Activated T-cell treated with anti-CD3 and anti-CD28 coated beads for 24 hours (primary cell): ENCODE measurements around the gene CMC4.

ENCODE experiments used
- DNase-seq: peaks from one replicate; pipeline ENCODE4 v3.0.0-alpha.2; 2020; ENCODE audit warnings: low read depth

CMC4 gene

GRCh38 chrX:155070975-155071693, at the start of gene CMC4, which contains the start of the genes BRCC3 and MTCP1:
Gene CMC4 (minus strand): TSS chrX:155071136. CDS start chrX:155064023, 7,113 bp downstream.
Gene BRCC3 (plus strand): TSS chrX:155071508. CDS start chrX:155071528, 20 bp downstream.
Gene MTCP1 (minus strand): TSS chrX:155071136. CDS start chrX:155066010, 5,126 bp downstream.
- peak; percentile 63 for DNase-seq

- DNase-seq: no peak
Measured at GRCh38 chrX:155115174-155115819, 44.4 kb upstream of the CMC4 start.

GRCh38 chrX:155113097-155113496, 42.2 kb upstream of the CMC4 start:
- DNase-seq: no peak

GRCh38 chrX:155112171-155112570, 41.2 kb upstream of the CMC4 start:
- DNase-seq: no peak

- no peak for DNase-seq
Measured at GRCh38 chrX:155108427-155108826, 37.5 kb upstream of the CMC4 start.

GRCh38 chrX:155105919-155106318, 35.0 kb upstream of the CMC4 start:
- DNase-seq: no peak

- DNase-seq: peak; percentile 10
Measured at GRCh38 chrX:155094468-155095061, 23.6 kb upstream of the CMC4 start.

- DNase-seq: no peak
Measured at GRCh38 chrX:155086961-155087735, 16.2 kb upstream of the CMC4 start.

- DNase-seq: peak; percentile 12
Measured at GRCh38 chrX:155086202-155086840, 15.4 kb upstream of the CMC4 start.

GRCh38 chrX:155071694-155072280, 851 bp upstream of the CMC4 start:
- no peak for DNase-seq

GRCh38 chrX:155070663-155070974, 317 bp downstream of the CMC4 start:
- no peak for DNase-seq

GRCh38 chrX:155070038-155070437, 898 bp downstream of the CMC4 start:
- DNase-seq: no peak

- DNase-seq: no peak
Measured at GRCh38 chrX:155069414-155069813, 1.5 kb downstream of the CMC4 start.

- no peak for DNase-seq
Measured at GRCh38 chrX:155068165-155068564, 2.8 kb downstream of the CMC4 start.

- DNase-seq: no peak
Measured at GRCh38 chrX:155065035-155065734, 5.8 kb downstream of the CMC4 start.

- no peak for DNase-seq
Measured at GRCh38 chrX:155061760-155062159, 9.2 kb downstream of the CMC4 start.

GRCh38 chrX:155056877-155057792, 13.8 kb downstream of the CMC4 start:
- DNase-seq: peak; percentile 8

GRCh38 chrX:155056471-155056870, 14.5 kb downstream of the CMC4 start:
- DNase-seq: no peak

- DNase-seq: no peak
Measured at GRCh38 chrX:155055494-155055893, 15.4 kb downstream of the CMC4 start.

- no peak for DNase-seq
Measured at GRCh38 chrX:155054255-155054654, 16.7 kb downstream of the CMC4 start.
